Measurements from ENCODE around the gene RIPPLY2. TPM values are rescaled to one million over a fixed set of nuclear protein-coding genes. Genes with fewer than 3 reads are reported as not detected.

RIPPLY2 gene
- total RNA-seq, 1 donor from 2014 or later, result not detected

- no peaks in the 10 kb centered on the region for H3K9me3 Mint-ChIP-seq (ENCODE audit: unreplicated experiment)
- DNase-seq (ENCODE audit: low spot score), result no peak
- no peak for TF ChIP-seq CTCF (IDR thresholded peaks at IDR 0.05; ENCODE audit: unreplicated experiment)
- H3K4me1 Mint-ChIP-seq (ENCODE audit: unreplicated experiment), result peaks cover under 1% of the 10 kb centered on the region
- H3K27ac Mint-ChIP-seq (ENCODE audit: unreplicated experiment), result no peak overlapping the region
- H3K27me3 Mint-ChIP-seq (ENCODE audit: unreplicated experiment), result peaks cover 6% of the 10 kb centered on the region
- H3K4me3 Mint-ChIP-seq (ENCODE audit: unreplicated experiment), result no peak overlapping the region
- no peaks in the 10 kb centered on the region for H3K36me3 Mint-ChIP-seq (ENCODE audit: low read depth, unreplicated experiment)
Measured at GRCh38 chr6:83849127-83849526, 4.0 kb upstream of the RIPPLY2 start.

- no peak for DNase-seq (ENCODE audit: low spot score)
- Mint-ChIP-seq H3K27me3 (ENCODE audit: unreplicated experiment) (peaks cover 8% of the 10 kb centered on the region), H3K36me3 (ENCODE audit: low read depth, unreplicated experiment) (no peaks in the 10 kb centered on the region), H3K4me1 (ENCODE audit: unreplicated experiment) (peaks cover 4% of the 10 kb centered on the region), H3K4me3 (ENCODE audit: unreplicated experiment) (no peak overlapping the region), H3K9me3 (ENCODE audit: unreplicated experiment) (no peaks in the 10 kb centered on the region), H3K27ac (ENCODE audit: unreplicated experiment) (no peak overlapping the region)
- no peak for TF ChIP-seq CTCF (IDR thresholded peaks at IDR 0.05; ENCODE audit: unreplicated experiment)
Measured at GRCh38 chr6:83849610-83850009, 3.5 kb upstream of the RIPPLY2 start.

GRCh38 chr6:83852528-83853177, 507 bp upstream of the RIPPLY2 start:
- H3K27ac Mint-ChIP-seq (ENCODE audit: unreplicated experiment), result no peak overlapping the region
- H3K36me3 Mint-ChIP-seq (ENCODE audit: low read depth, unreplicated experiment), result no peaks in the 10 kb centered on the region
- H3K27me3 Mint-ChIP-seq (ENCODE audit: unreplicated experiment), result peaks cover 8% of the 10 kb centered on the region
- H3K4me3 Mint-ChIP-seq (ENCODE audit: unreplicated experiment), result peak overlapping the region; percentile 59
- no peaks in the 10 kb centered on the region for H3K9me3 Mint-ChIP-seq (ENCODE audit: unreplicated experiment)
- peaks cover 4% of the 10 kb centered on the region for H3K4me1 Mint-ChIP-seq (ENCODE audit: unreplicated experiment)
- no peak for TF ChIP-seq CTCF (IDR thresholded peaks at IDR 0.05; ENCODE audit: unreplicated experiment)
- no peak for DNase-seq (ENCODE audit: low spot score)

GRCh38 chr6:83854001-83854501, 891 bp downstream of the RIPPLY2 start:
- H3K27ac Mint-ChIP-seq (ENCODE audit: unreplicated experiment), result no peak overlapping the region
- H3K9me3 Mint-ChIP-seq (ENCODE audit: unreplicated experiment), result no peaks in the 10 kb centered on the region
- H3K4me3 Mint-ChIP-seq (ENCODE audit: unreplicated experiment), result peak overlapping the region; percentile 60
- no peaks in the 10 kb centered on the region for H3K36me3 Mint-ChIP-seq (ENCODE audit: low read depth, unreplicated experiment)
- H3K4me1 Mint-ChIP-seq (ENCODE audit: unreplicated experiment), result peaks cover 4% of the 10 kb centered on the region
- H3K27me3 Mint-ChIP-seq (ENCODE audit: unreplicated experiment), result peaks cover 8% of the 10 kb centered on the region
- no peak for DNase-seq (ENCODE audit: low spot score)
- TF ChIP-seq CTCF (IDR thresholded peaks at IDR 0.05; ENCODE audit: unreplicated experiment), result no peak

GRCh38 chr6:83854766-83855165, 1.6 kb downstream of the RIPPLY2 start:
- DNase-seq (ENCODE audit: low spot score), result no peak
- TF ChIP-seq CTCF (IDR thresholded peaks at IDR 0.05; ENCODE audit: unreplicated experiment), result no peak
- Mint-ChIP-seq H3K4me1 (ENCODE audit: unreplicated experiment) (peaks cover 4% of the 10 kb centered on the region), H3K27ac (ENCODE audit: unreplicated experiment) (no peak overlapping the region), H3K4me3 (ENCODE audit: unreplicated experiment) (no peak overlapping the region), H3K9me3 (ENCODE audit: unreplicated experiment) (no peaks in the 10 kb centered on the region), H3K27me3 (ENCODE audit: unreplicated experiment) (peaks cover 7% of the 10 kb centered on the region), H3K36me3 (ENCODE audit: low read depth, unreplicated experiment) (no peaks in the 10 kb centered on the region)

All from endothelial cell (in vitro differentiated cells).